Left renal pelvis (tissue), 4 donors: ENCODE measurements around the gene SDK1. TPM values are rescaled to one million over a fixed set of nuclear protein-coding genes. Genes with fewer than 3 reads are reported as not detected.
"Not testable (repeated sequence)": the region's sequence is repeated elsewhere in the genome, so short reads cannot be mapped to it uniquely, and the experiment has no call there.

Source experiments
- DNase-seq, 4 donors: peaks; one replicate each; pipeline ENCODE4 v3.0.0-alpha.2; 2013; ENCODE audit warnings: low read depth in 4 of 4, low spot score in 3 of 4
- polyA plus RNA-seq, 4 donors: library from polyadenylated mRNA; unstranded; fragments of 120-200 nt; gene quantifications; one replicate each; pipeline ENCODE4 v1.2.1, GENCODE V29; 2013; ENCODE audit not compliant: insufficient read length in 4 of 4

The SDK1 gene
- polyA plus RNA-seq, 4 donors, result 4.0 to 8.4 (median 6.3) TPM

GRCh38 chr7:4288791-4289394 lies 987.8 kb downstream of the SDK1 start:
- DNase-seq, result no peak

- no peak for DNase-seq
These were observed 996.3 kb downstream of the SDK1 start for GRCh38 chr7:4297165-4297917.

GRCh38 chr7:4297918-4298219 lies 996.8 kb downstream of the SDK1 start:
- DNase-seq, result no peak

- DNase-seq, result no peak
These were observed 998.4 kb downstream of the SDK1 start for GRCh38 chr7:4299431-4299830.

- no peak for DNase-seq
These were observed 1001.3 kb downstream of the SDK1 start for GRCh38 chr7:4302203-4302905.

- no peak for DNase-seq
These were observed 1006.5 kb downstream of the SDK1 start for GRCh38 chr7:4307316-4308204.

GRCh38 chr7:4308205-4308590 lies 1007.1 kb downstream of the SDK1 start:
- DNase-seq, result no peak

- not testable (repeated sequence) for DNase-seq
These were observed 1012.9 kb downstream of the SDK1 start for GRCh38 chr7:4313911-4314310.

GRCh38 chr7:4314316-4314715 lies 1013.3 kb downstream of the SDK1 start:
- DNase-seq, result not testable (repeated sequence)
